SIG-M5 (cell line): ENCODE measurements around the gene TK2.

Experiments
- DNase-seq: peaks from one replicate; lab custom pipeline; 2025; lab: John Stamatoyannopoulos, UW

TK2 gene

DNA sequence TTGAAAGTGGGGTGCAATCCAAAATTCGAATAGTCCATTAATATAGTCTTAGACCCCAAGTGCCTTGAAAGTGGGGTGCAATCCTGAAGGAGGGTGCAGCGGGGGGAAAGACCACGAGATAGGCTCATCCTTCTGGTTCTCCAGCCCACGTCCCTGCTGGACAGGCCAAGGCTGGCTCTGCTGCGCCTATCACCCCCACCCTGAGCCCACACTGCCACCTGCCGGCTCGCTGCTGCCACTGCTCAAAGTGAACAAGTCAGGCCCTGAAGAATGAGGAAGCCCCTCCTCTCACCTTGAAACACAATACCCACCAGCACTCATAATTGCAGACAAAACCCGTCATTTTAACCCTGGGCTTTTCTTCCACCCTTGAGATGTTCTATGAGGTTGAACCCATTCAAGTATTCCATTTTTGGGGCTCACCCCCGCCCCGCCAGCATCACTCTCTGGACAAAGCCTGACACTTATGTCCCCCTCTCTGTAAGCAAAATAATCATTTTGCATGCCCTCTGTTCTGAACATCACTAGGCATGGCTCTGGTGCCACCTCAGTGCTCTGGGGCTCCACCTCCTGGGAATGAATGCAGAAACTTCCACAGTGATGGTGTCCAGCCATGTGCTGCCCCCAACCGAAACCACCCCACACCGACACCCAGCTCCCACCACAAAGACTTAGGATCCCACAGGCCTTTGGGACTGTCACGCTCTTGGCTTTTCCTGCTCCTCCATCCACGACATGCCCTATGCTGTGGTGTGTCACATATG lies 66.1 kb downstream of the TK2 start:
- DNase-seq, result no peak

DNA sequence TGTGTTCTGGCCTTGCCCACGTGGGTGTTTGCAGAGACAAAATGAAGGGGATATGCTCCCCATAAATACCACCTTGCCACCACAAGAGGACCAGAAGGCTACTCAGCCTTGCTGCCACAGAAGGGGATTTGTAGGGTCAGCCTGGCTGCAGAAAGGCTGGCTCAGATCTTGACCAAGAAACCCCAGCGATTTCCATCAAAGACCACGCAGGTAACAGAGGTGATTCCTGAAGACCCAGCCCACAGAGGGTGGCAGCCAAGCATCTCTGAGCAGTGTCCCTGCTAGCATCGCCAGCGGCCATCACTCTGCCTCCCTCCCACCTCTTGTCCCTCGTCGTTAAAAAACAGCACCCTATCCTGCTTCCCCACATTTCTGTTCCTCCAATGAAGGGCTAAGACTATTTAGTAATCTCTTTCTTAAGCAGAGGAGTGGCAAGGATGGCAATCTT lies 68.0 kb downstream of the TK2 start:
- DNase-seq, result no peak

DNA sequence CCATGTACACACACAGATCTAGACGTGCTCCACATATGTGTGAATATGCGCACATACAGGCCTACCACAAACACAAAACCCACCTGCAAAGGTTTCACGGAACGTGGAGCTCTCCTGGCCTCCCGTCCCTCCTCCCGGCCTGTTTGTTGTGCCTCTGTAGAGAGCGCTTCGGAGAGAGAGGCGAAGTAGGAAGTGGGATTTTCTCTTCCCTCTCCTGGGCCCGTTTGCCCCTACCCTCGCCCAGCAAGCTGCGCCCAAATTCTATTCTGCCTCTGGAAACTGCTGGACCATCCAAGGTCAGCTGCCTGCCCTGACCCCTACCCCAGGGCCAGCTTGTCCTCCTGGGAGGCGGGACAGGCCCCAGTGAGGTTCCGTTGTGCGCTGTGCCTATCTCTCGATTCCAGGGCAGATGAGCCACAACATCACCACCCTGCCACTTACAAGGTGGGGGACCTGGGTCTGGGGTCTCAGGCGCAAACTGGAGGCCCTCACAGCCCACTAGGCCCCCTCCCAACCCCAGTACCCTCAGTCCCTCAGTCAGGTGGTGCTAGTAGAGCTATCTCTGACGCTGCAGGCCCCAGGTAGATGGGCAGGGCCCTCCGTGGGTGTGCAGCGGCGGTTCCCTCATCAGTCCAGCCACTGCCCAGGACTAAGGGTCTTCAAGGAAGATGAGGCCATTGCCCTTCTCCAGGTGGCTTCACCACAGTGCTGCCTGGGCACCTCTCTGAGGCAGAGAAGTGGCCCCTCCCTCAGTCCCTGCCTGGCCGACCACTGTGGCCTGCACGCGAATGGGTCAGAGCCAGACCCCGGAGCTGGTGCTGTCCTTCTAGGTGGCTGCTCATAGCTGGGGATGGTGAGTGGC lies 68.6 kb downstream of the TK2 start:
- no peak for DNase-seq

GRCh38 chr16:66480265-66481080 lies 69.4 kb downstream of the TK2 start:
- DNase-seq, result no peak

DNA sequence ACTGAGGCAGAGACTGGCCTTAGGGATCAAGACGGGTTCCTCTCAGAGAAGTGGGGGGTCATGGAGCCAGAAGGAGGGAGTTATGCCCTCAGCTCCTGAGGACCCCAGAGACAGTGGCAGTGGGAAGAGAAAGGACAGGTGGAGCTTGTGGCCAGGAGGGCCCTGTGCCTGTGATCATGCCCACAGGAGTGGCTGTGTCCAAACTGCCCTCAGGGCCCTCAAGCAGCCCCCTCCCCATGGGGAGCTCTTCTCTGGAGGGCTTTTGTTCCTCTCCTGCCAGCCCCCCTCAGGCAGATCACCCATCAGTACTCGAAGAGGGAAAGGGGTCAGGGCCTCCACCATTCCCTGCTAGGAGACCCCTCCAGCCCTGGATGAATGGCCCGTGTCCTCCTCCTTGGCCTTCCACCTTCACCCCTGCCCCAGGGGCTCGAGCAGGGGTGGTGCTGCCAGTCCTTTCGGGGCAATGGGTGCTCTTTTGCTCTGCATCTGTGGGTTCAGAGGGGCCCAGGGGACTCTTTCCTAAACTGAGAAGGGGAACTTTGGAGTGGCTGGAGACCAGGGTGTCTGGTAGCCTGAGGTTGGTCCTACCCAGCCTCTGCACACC lies 70.2 kb downstream of the TK2 start:
- no peak for DNase-seq

DNA sequence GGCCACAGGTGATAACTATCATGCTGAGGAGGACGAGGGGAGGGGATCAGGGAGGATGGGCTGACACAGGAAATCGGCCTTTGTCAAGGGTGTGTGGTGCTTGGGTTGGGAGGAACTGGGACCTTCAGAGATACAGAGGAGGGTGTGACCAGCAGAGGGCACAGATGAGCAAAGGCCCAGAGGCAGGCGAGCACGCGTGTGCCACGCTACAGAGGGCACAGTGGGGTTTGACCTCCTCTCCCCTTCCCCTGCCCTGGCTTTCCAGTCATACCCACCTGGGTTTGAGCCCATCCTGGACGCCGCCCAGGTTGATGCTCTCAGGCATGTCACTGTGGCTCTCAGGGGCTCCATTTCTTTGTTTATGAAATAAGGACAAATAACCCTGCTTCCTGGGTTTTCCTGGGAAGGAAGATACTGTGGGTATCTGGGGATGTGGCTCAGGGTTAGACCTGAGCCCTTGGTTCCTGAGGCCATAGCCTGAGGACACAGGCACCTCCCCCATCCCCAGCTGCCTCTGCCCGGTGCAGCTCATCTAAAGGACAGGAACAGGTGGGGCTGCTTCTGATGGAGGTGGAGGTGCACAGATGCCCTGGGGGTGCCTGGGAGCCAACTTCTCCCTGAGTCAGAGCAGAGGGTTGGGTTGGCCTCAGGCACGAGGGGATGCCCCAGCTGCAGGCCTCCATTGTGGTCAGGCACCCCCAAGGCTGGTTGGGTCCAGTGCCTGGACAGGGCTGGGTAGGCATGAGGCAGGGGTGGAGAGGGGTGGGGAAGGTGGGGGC lies 71.0 kb downstream of the TK2 start:
- DNase-seq, result no peak

DNA sequence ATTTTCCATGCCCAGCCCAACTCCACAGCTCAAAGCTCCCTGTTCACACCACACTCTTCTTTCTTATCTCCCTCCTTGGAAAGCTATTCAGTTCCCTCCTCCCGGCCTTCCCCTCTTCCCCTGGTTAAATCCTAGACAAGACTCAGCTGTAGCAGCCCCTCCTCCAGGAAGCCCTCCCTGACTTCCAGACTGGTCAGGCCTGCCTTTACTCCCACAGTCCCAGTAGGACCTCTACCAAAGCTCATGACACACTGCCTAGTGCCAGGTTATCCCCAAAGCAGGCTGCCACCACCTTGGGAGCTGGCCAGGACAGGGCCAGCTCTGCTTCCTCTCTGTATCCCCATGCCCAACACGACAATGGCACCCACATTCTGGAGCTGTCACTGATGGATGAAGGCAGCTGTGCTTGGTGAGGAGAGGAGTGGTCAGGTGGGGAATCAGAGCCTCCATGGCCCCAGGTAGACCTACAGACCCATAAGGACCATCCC lies 72.8 kb downstream of the TK2 start:
- DNase-seq, result no peak

DNA sequence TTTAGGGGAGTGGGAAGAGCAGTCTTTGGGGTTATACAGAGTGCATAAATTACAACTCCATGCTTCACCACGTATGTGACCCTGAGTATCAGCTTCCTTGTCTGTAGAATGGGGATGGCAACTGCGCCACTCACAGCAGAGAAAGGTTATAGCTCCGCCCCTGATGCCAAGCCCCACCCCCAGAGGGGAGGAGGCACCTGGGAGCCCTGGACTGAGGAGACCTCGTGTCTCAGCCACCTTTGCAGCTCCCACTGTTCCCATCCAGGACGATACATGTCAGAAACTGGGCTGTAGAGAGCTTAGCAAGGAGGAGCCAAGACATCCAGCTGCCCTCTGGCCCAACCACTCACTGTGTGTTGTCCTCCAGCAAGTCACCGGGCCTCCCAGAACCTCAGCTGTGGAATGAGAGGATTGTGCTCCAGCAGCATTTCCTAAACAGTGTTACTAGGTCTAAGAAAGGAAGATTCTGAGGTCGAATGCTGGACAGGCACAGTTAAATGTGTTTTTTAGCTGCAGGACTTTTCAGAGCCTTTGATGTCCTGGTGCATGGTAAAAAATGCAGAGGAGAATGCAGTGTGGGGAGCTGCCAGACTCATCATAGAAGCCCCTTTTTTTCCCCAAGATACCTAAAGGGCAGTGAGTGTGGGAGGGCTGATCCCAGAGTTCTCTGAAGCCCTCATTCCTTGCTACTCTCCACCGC lies 73.4 kb downstream of the TK2 start:
- DNase-seq, result no peak

GRCh38 chr16:66475232-66475631 lies 74.7 kb downstream of the TK2 start:
- DNase-seq, result no peak

- peak; percentile 36 for DNase-seq
These were observed 75.1 kb downstream of the TK2 start for GRCh38 chr16:66474750-66475199.

GRCh38 chr16:66473654-66474519 lies 76.0 kb downstream of the TK2 start:
- no peak for DNase-seq

DNA sequence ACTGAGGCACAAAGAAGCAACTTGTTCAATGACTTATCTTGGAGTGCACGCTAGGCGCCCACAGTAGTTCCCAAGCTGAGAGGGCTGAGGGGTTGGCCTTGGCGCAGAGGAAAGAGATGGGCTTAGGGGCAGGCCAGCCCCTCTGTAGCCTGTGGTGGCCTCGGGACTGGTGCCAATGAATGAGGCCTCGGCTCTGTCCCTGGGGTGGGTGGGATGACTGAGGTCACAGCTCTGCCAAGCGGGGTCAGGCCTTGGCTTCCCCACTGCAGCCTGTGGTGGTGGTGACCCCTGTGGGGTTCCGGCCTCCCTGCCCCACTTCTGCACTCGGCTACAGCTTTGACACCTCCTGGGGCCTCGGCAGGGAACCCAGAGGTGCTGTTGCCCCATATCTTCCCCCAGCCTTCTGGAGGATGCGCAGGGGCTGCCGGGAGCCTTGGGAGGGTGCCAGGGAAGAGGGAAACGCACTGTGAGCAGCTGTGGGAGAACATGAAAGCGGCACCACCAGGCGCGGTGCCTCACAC lies 76.8 kb downstream of the TK2 start:
- no peak for DNase-seq

DNA sequence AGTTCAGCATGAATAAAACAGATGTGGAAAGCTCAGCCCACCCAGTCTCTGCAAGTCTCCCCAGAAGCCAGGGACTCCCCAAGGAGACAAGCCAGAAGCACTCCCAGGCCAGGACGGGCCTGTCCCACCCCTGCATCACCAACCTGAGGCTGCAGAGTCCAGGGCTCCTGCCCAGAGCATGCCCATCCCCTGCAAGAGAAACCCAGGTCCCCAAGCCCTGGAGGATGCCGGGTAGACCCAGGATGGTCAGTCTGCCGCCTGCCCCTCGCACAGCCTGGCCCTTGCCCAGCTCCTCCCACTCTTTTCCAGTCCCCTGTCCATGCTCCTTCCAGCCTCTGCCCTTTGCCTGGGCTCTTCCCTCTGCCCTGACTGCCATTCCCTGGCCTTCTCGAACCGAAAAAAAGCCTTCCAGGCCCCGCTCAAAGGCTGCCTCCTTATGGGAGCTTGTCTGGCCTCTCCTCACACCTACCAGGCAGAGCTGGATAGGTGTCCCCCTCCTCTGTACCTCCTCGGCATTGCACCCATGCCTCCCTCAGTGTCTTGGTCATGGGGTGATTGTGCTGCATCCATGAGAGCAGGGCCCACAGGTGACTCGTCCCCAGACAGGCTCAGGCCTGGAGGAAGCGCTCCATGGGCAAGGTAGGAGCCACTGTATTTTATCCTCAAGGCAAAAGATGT lies 78.1 kb downstream of the TK2 start:
- DNase-seq, result no peak

- no peak for DNase-seq
These were observed 78.7 kb downstream of the TK2 start for GRCh38 chr16:66471264-66471663.

- no peak for DNase-seq
These were observed 79.4 kb downstream of the TK2 start for GRCh38 chr16:66470556-66470955.

DNA sequence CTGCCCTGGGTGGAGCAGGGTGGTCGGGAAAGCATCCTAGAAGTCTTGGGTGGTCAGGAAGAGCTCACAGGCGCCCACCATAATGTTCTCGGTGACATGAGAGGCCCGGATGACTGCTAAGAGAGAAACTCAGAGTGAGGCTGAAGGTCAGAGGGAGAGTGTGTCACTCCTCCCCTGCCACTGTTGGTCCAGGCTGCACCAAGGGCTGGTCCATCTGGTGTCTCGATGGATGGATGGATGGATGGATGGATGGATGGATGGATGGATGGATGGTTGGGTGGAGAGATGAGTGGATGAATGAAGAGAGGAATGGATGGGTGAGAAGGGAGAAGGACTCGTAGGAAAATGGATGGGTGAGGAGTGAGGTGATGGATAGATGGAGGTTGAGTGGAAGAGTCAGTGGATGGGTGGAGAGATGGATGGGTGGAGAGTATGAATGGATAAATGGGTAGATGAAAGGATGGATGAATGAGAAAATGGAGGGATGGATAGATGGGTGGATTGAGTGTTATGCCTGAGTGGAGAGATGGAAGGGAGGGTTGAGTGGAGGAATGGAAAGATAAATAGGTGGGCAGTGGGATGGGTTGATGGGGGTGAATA lies 79.9 kb downstream of the TK2 start:
- DNase-seq, result no peak

GRCh38 chr16:66469291-66469946 lies 80.5 kb downstream of the TK2 start:
- no peak for DNase-seq
